PFSK-1 (cell line): ENCODE measurements around the gene CLCN6.

Source experiments
- FOXP2 ChIP-seq: optimal IDR thresholded peaks from 2 replicates; pipeline ENCODE3; 2011; ENCODE audit warnings: borderline replicate concordance, control low read depth, inconsistent platforms; ENCODE audit not compliant: insufficient read depth; ENCODE audit errors: extremely low read length, extremely low read depth
- POLR2AphosphoS5 ChIP-seq: IDR thresholded peaks from 2 replicates; pipeline ENCODE4 v1.6.1; 2012; ENCODE audit warnings: low read depth, mild to moderate bottlenecking, control low read depth, low read length, moderate library complexity
- SIN3A ChIP-seq: IDR thresholded peaks from 2 replicates; pipeline ENCODE4 v1.6.1; 2012; ENCODE audit warnings: mild to moderate bottlenecking, low read length, moderate library complexity, borderline replicate concordance; ENCODE audit not compliant: insufficient read depth
- TAF1 ChIP-seq: IDR thresholded peaks from 2 replicates; pipeline ENCODE4 v1.6.1; 2012; ENCODE audit warnings: low read length, control low read depth, borderline replicate concordance; ENCODE audit not compliant: insufficient read depth
- TF ChIP-seq, protein P1 (sequence below), 2 experiments: IDR thresholded peaks; 2 replicates each; pipeline versions ENCODE4 v1.6.1 to v1.8.0; 2011 to 2012; ENCODE audit warnings: low read depth in 2 of 2, low read length in 2 of 2, control low read depth in 1 of 2, inconsistent platforms in 1 of 2, mild to moderate bottlenecking in 1 of 2, moderate library complexity in 1 of 2; ENCODE audit not compliant: insufficient read depth in 1 of 2

DNA sequence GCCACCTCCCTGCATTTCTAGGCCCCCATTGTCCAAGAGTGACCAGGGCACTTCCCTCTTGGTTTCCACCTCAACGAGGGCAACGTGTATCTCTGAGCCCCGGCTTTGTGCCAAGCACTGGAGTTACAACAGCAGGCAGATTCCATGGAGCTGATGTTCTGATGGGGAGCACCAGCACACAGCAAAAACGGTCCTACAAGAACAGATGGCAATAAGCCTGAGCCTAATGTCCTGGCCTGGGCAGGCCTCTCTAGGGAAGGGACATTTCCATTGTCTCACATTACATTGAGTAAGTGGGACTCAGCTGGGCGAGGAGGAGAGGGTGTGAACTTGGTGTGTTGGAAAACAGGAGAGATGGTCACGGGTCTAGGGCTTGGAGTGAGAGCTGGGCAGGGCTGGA is 79.9 kb downstream of the CLCN6 start:
- no peak for TF ChIP-seq TAF1
- TF ChIP-seq POLR2AphosphoS5, result no peak
- TF ChIP-seq, protein P1, sequence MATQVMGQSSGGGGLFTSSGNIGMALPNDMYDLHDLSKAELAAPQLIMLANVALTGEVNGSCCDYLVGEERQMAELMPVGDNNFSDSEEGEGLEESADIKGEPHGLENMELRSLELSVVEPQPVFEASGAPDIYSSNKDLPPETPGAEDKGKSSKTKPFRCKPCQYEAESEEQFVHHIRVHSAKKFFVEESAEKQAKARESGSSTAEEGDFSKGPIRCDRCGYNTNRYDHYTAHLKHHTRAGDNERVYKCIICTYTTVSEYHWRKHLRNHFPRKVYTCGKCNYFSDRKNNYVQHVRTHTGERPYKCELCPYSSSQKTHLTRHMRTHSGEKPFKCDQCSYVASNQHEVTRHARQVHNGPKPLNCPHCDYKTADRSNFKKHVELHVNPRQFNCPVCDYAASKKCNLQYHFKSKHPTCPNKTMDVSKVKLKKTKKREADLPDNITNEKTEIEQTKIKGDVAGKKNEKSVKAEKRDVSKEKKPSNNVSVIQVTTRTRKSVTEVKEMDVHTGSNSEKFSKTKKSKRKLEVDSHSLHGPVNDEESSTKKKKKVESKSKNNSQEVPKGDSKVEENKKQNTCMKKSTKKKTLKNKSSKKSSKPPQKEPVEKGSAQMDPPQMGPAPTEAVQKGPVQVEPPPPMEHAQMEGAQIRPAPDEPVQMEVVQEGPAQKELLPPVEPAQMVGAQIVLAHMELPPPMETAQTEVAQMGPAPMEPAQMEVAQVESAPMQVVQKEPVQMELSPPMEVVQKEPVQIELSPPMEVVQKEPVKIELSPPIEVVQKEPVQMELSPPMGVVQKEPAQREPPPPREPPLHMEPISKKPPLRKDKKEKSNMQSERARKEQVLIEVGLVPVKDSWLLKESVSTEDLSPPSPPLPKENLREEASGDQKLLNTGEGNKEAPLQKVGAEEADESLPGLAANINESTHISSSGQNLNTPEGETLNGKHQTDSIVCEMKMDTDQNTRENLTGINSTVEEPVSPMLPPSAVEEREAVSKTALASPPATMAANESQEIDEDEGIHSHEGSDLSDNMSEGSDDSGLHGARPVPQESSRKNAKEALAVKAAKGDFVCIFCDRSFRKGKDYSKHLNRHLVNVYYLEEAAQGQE (IDR thresholded peaks at IDR 0.05; ENCODE audit: insufficient read depth in 1 of 2, low read depth in 2 of 2, low read length in 2 of 2), result no peak
- TF ChIP-seq FOXP2, result no peak
- TF ChIP-seq SIN3A, result no peak
